Inferior parietal cortex (tissue), 1 donor: ENCODE results near the gene MYO19.
A peak's percentile ranks its signal among the peaks of the same experiment; 100 is the strongest.
"Not testable (repeated sequence)": the region's sequence is repeated elsewhere in the genome, so short reads cannot be mapped to it uniquely, and the experiment has no call there.

Experiments
- DNase-seq: peaks from one replicate; pipeline ENCODE4 v3.0.0-alpha.2; 2016; ENCODE audit errors: extremely low spot score

Gene MYO19

DNA sequence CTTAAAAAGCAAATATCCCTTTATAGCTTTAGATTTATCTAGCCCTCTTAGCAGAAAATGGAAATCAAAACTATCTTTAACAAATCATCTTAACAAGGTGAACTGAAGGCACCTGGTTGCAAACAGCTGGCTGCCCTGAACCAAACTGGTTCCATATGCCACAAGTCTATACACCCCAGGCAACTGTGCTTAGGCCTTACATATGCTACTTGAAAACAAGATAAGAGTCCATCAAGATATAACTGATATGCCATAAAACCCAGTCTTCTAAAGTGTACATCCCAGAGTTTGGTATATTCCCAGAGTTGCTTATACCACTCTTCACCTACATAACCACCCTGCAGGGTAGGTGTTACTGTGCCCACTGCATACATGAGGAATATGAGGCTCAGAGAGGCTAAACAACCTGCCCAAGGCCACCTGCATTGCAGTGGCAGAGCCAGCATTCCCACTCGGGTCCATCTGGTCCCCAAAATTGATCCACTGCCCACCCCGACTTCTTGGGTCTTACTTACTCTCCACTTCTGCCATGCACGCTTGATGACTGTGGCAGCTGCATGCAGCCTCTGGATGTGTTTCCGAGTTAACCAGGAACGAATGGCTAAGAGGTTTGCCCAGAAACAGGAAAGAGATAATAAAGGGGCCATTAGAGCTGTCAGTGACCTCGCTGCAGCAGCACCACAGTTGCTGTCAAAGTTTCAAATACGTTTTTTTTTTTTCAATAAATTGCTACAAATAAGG lies 35.9 kb downstream of the MYO19 start:
- no peak for DNase-seq

DNA sequence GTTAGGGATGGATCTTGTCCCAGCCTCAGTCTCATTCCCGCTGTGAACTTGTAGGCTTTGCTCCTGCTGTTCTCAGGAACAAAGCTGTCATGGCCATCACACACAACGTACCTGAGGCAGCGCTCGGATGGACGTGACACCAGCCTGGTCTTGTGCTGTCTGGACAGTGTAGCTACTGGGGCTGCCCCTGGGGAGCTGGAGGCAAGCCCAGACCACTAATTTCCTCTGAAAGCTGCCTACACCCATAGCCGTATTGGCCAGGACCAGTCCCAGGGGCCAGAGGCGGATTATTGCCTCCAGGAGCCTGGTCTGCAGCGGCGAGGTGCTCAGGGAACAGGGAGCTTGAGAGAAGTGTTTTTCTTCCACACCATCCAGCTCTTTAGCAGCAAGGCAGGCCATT lies 36.5 kb downstream of the MYO19 start:
- no peak for DNase-seq

DNA sequence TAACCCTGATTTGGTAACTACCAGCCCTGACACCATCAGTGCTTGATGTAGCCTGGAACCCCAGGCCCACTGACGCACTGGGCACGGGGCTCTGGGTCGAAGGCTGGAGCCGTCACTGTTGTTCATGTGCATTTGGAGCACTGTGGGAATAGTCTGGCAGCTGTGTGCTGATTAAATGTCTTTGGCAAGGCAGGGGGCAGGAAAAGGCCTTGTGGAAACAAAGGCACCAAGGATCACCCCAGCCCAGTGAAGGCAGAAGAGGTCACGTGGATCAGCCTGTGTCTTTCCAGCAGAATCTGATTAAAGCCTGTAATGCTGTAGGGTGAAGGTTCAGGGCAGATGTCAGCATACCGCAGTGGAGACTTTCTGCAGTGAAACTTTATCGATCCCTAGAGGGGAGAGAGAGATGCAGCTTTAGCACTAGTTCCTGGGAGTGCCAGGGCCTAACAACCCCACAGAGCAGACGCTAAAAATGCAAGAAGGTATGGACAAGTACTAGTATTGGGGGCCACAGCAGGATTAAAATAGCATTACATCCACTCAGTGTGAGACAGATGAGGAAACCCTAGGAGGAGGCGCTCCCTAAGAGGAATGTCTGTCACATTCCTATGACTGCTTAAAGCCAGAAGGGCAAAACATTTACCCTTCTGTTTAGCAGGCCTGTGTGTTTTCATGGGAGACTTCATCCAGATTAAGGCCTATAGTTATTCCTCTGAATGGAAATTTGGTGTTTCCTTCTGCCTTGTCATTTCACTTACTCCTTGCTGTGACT lies 38.5 kb downstream of the MYO19 start:
- peak; percentile 45 for DNase-seq

DNA sequence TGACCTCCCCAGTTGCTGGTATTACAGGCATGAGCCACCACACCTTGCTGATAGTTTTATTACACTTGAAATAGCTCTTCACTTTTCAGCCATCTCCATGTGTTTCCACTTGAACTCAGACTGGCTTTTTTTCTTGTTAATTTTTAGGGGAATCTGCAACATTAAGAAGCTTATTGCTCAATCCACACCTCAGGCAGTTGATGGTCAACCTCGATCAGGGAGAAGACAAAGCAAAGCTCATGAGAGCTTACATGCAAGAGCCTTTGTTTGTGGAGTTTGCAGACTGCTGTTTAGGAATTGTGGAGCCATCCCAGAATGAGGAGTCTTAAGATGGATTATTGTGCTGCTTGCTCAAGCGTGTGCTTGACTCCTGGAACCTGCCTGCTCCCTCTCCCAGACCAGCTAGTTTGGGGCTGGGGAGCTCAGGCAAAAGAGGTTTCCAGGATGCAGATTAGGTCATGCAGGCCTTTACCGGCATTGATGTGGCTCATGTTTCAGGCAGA lies 39.5 kb downstream of the MYO19 start:
- DNase-seq: no peak

DNA sequence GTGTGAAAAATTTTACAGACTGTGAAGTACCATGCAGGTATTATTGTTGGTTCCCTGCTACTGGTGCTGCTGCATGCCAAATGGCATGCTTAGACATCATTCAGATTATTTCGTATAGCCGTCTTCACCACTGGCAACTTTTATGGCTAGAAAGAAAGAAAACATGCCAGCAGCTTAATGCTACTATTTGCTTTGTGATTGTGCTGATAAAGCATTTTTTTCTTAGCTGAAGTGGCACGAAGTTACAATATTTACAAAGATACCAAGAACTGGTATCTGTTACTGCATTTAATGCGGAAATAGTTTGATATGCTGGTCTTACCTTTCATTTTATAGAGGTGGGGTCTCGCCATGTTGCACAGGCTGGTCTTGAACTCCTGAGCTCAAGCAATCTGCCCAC lies 40.0 kb downstream of the MYO19 start:
- no peak for DNase-seq

DNA sequence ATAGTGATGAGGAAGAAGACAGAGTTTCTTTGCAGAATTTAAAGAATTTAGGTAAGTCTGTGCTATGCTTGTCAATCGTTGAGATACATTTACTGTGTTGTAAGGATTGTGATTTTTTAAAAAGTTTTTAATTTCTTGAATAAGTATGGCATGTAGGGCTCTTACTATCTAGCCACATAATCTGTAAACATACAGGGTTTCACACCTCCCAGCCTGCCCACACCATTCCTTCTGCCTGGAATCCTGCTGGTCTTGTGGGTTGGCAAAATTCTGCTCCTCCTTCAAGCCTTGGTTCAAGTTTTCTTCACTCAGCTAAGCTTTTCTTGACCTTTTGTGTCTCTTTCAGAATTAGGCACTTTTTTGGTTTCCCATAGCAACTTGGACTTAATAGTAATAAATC lies 40.7 kb downstream of the MYO19 start:
- no peak for DNase-seq

DNA sequence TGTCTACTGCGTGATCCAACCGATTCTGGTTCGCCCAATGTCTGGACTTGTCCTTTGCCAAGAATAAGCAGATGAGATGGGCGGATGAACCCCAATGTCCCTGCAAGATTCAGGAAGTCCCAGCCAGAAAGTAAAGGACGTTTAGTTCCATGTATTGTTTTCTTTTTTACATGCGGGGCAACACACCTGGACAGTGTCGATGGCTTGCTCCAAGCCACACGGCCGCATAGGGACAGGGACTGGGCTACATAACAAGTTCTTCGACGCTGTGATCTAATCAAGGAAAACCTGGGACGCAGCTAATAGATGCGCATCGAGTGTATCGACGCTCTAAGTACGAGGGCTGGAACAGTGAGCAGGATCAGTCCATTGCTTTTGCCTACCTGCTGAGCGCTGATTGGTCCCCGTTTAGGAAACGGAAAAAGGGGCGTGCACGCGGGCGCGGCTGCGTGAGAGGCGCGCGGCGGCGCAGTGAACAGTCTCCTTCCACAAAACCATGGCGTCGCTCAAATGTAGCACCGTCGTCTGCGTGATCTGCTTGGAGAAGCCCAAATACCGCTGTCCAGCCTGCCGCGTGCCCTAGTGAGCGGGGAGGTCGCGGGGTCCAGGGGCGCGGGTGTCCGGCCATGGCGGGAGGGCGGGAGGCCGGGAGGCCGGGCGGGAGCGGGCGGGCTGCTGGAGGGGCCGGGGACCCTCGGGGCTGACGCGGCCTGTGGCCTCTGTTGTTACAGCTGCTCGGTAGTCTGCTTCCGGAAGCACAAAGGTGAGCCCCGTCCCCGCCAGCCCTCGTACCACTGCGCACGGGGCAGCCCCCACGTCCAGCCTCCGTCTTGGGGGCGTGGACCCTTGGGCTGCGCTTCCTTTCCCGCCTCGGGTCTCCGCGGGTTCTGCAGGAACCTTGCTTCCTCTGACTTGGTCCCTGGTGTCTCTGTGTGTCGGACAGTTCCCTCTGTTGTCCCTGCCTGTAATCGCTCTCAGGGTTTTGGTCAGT lies 48.2 kb downstream of the MYO19 start, which contains the start of gene ZNHIT3:
Gene ZNHIT3, plus strand, starts transcription at position 478 of the 991 bp plus-strand sequence. Its CDS starts 19 bp downstream, at position 497.
- peak; percentile 96 for DNase-seq

DNA sequence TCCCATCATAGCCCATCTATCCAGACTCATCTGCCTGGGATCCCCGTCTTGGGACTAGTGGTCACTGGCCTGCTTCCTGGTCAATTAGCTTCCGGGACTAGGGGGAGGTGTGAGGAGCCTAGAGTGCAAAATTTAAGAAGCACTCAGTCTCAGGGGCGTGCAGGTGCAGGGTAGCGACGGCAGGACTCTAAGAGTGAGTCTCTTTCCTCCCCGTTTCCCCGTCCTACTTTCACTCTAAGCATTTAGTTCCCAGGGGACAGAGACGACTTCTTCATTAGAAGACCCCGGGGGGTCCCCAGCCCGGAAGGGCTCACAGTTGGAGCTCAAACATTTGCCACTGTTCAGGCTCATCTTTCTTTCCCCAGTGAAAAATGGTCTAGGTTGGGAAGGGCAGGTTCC lies 48.9 kb downstream of the MYO19 start:
- no peak for DNase-seq

DNA sequence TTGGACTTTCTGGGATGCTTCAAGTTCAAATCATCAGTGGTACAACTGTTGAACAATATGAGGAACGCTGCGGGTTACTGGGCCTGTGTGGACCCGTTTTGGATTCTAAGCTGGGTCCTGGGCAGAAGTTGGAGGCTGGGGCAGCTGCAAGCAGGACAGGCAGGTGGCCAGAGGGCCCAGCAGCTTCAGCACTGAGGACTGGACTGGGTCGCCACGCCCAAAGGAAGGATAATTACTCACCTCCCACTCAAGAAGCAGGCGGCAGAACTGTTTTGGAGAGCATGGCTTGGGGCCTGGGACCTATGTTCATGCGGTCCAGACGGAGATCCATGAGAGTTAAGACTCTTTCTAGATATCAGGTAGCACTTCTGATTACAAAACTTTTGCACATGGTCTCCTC lies 49.6 kb downstream of the MYO19 start:
- no peak for DNase-seq

DNA sequence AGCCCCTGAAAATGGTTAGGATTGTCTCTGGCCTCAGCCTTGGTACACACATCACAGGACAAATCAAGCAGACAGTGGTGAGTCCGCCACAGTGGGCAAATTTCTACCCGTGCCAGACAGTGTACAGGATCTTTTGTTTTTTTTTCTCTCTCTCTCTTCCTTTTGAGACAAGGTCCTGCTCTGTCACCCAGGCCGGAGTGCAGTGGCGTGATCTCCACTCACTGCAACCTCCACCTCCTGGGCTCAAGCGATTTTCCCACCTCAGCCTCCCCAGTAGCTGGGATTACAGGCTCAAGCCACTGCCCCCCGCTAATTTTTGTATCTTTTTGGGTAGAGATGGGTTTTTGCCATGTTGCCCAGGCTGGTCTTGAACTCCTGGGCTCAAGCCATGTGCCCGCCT lies 50.6 kb downstream of the MYO19 start:
- not testable (repeated sequence) for DNase-seq

DNA sequence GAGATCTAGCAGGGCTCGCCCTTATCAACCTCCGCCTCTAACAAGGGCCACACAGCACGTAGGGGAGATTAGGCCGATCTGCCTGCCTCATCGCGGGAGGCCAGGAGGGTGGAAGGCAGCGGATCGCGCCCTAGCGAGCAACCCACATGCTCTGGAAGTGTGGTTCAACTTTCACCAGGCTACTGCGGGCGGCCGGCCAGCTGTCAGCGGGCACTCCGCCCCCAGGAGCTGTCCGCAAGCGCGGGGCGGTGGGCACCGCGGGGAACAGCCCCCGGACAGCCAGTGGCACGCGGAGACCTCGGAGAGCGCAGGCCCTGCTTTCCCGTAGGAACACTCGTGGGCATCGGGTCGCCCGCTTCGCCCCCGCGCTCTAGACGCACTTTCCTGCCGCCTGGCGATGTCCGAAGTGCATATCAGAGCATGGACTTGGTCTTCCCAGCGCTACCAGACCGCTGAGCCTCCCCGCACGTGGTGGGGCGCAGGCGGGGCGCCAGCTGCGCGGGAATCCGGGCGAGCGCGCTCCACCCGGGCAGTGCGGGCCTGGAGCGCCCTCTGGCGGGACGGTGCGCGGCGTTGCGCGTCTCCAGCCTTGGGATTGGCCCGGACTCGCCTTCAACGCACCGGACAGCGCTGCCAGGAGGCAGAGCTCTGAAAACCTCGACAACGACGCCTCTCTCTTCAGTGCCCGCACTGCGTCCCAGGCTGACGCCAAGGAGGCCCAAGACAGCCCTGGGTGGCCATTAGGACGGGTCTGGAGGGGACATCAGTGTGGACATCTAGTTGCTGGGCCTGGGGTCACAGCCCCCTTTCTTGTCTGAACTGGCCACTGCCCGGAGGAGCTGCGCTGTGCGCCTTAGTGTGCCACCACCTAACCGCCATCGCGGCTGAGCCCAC lies 51.8 kb downstream of the MYO19 start:
- peak; percentile 83 for DNase-seq

DNA sequence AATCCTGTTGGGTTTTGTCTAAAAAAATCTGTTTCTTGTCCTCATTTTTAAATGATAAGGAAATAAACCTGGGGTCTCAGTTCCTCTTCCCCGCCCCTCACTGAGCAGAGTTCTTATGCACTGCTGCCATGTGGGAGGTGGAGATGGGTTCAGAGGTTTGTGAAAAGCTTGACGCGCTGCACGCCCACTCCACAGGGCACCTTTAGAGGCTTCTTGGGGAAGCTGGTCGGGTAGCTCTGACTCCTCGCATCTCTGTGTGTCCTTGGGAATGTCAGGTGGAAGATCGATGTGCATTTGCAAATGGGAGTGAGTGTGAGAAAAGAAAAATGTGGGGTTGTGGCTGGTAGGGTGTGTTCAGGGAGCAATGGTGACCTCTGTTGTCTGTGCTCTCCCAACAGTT lies 52.8 kb downstream of the MYO19 start:
- DNase-seq: no peak

DNA sequence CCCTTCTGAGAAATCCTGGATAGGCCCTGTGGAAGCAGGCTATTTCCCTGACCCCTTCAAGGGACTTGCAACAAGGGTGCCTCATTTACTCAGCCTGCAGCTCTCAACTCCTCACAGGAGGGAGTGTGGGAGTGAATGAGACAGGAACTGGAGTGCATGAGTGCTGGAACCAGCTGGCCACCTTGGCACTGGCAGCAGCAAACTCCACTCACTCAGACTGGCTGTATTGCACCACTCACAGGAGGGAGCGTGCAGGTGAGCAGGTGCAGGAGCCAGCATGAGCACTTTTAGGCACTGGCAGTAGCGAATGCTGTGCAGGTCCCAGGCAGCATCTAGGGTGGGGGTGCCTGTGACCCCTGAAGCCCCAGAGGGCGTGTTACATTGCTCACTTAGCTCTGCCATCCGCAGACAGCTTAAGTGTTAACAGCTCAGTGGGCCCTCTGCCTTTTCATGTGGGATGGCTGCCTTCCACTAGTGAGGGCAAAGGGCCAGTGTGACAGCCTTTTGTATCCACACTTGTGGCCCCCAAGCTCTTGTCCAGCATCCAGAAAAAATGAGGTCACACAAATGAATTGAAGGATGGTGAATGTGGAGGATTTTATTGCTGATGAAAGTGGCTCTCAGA lies 59.2 kb downstream of the MYO19 start:
- no peak for DNase-seq

DNA sequence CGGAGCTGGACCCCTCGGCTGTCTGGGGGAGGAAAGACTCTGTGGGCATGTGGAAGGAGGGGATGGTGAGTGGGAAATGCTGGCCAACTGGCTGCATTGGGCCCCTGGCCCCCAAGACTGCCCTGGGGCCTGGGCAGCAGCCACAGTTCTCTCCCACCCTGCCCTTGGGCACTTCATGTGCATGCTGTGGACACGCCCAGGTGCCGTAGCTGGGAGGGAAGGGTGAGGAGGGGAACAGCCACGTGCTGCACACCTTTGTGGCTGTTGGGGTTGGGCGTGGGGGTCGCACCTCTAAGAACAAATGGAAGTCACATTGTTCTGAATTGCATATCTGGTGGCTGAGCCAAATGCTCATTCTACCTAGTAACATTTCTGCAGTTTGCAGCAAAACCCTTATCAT lies 60.1 kb downstream of the MYO19 start:
- DNase-seq: no peak

DNA sequence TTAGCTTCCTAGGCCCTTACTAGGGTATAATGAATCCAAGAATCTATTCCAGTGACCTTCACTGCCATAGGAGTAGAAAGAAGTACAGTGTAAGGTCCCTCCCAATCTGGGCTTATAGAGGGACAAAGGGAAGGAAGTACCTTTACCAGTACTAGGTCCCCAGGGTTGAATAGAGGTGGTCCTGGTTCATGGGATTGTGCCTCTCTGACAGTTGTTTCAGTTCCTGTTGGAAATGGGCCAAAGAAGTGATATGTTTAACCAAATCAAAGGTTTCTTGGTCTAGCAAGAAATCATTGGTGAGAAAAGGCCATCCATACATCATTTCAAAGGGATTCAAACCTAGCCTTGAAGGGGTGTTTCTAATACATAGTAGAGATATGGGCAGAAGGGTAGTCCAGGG lies 64.2 kb downstream of the MYO19 start:
- no peak for DNase-seq

DNA sequence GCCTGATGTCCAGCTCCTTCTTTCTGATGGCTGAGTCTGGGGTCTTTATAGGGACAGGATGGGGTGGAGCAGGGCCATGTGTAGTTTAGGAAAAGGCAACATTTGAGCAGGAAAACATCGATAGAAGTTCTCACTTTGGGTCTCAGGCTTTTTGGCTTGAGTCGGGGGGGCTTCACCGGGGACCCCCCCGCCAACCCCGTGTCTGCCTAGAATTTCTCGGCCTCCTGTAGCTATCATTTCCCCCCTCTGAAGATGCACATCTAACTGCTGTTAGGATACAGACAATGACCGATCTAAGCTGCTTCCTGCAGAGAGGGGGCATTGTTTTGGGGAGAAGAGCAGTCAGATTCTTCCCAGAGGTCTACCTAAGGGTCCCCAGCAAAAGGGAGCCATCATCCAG lies 64.9 kb downstream of the MYO19 start:
- DNase-seq: no peak

DNA sequence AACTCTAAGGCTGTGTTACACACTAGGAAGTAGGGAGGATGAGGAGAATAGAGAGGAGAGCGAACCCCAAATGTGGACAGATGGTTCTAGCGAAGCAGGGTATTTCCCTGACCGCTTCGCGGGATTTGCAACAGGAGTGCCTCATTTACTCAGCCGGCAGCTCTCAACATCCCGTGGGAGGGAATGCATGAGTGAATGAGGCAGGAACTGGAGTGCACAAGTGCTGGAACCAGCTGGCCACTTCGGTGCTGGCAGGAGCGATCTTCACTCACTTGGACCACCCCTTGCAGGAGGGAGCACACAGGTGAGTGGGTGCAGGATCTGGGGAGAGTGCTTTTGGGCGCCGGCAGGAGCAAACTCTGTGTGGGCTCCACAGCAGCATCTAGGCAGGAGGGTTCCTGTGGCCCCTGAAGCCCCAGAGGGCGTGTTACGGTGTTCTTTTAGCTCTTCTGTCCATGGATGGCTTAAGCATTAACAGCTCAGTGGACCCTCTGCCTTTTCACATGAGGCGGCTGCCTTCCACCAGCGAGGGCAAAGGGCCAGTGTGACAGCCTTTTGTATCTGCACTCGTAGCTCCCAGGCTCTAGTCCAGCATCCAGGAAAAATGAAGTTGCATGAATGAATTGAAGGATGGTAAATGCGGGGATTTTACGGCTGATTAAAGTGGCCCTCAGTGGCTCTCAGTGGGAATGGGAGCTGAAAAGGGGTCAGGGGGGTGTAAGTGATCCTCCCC lies 65.6 kb downstream of the MYO19 start:
- no peak for DNase-seq

DNA sequence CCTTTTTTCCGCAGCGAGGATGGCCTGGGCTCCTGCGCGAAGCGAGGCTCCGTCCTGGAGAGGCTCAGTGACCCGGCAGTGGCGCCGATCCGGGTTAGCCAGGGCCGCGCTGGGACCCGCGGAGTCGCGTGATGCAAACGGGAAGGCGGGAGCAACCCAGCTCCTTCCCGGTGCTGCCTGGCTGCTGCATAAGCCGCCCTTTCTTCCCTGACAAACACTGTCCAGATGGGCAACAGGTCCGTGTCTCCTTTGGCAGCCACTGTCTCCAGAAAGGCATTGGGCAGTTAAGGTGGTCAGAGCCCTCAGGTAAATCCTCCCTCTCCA lies 69.9 kb downstream of the MYO19 start:
- no peak for DNase-seq

DNA sequence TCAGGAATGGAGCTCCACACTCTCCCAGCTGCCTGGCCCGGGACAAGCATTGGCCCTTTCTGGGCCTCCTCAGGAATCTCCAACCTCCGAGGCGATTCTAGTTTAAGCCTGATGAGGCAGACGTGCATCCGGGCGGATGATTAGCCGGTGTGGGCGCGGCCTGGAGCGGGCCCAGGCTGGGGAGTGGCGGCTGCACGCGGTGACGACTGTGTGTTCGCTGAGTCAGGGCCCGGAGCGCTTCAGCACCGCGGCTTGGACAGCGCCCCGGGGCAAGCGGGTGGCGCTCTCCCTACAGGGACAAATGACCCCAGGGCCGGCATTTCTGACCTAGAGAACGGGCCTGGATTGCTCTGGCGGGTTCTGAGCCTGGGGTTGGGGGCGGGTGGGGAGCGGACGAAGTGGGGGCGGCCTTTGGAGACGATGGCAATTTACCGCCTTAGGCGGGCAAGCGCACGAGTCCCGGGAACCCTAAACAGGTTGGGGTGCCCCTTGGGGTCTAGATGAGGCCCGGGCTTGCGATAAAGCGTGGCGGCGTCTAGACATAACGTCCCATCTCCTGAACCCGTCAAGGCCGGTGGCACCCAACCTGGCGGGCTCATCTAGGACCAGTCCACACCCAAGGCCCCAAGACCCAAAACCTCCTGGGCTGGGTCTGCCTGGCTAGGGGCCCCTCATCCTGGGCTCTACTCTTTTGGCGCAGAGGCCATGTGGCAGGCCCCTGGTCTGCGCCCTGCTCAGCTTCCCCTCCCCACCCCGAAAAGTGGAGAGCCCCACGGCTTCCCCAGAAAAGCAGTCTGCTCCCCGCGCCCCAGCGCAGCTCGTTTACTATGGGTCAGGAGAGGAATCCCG lies 70.5 kb downstream of the MYO19 start:
- no peak for DNase-seq
